IMR-90 (cell line): Measurements from ENCODE around the gene GPRC5C. TPM values are rescaled to one million over a fixed set of nuclear protein-coding genes. Genes with fewer than 3 reads are reported as not detected.

ENCODE experiments used
- ATAC-seq: fragments of 200-7000 bp; cut with Tn5 transposase; 2 replicates; pipeline ENCODE4 v1.9.1; 2020; ENCODE audit warnings: low read depth, mild to moderate bottlenecking, moderate library complexity
- BruUV-seq: library from RNA; stranded (reverse); fragments of 400-500 nt; replicated peaks from 2 replicates; lab custom pipeline; 2021; lab: Mats Ljungman, UMichigan
- CTCF ChIA-PET: fragments of 300-600 bp; formaldehyde crosslinking; extraction: SDS; loops from one replicate; lab custom pipeline; 2021; ENCODE audit warnings: antibody characterized with exemption; lab: Yijun Ruan, JAX
- POLR2A ChIA-PET: fragments of 300-600 bp; sonication (Branson Sonifier 250); formaldehyde crosslinking; loops from one replicate; lab custom pipeline; 2022; ENCODE audit warnings: antibody characterized with exemption; ENCODE audit not compliant: unreplicated experiment; lab: Charles Lee
- DNase-seq: peaks from one replicate; pipeline ENCODE4 v3.0.0; 2013
- H2AFZ ChIP-seq: replicated peaks from 2 replicates; pipeline ENCODE3; 2013; ENCODE audit warnings: low read length, mild to moderate bottlenecking; ENCODE audit not compliant: poor library complexity
- H2AK5ac ChIP-seq: 2 replicates; pipeline ENCODE4 v1.6.1; 2013; ENCODE audit warnings: low read depth, low read length, inconsistent platforms
- H2AK9ac ChIP-seq: replicated peaks from 2 replicates; pipeline ENCODE3; 2013; ENCODE audit warnings: mild to moderate bottlenecking, low read depth, low read length, moderate library complexity; ENCODE audit not compliant: poor library complexity
- H2BK120ac ChIP-seq: 2 replicates; pipeline ENCODE4 v1.6.1; 2013; ENCODE audit warnings: low read depth, low read length, inconsistent platforms
- H2BK15ac ChIP-seq: 3 replicates; pipeline ENCODE4 v1.6.1; 2013; ENCODE audit warnings: low read depth, low read length, inconsistent platforms
- H2BK20ac ChIP-seq: 2 replicates; pipeline ENCODE4 v1.6.1; 2013; ENCODE audit warnings: low read depth, mild to moderate bottlenecking, inconsistent platforms, low read length, moderate library complexity
- H2BK5ac ChIP-seq: 2 replicates; pipeline ENCODE4 v1.6.1; 2013; ENCODE audit warnings: mild to moderate bottlenecking, low read depth, low read length, inconsistent platforms; ENCODE audit not compliant: poor library complexity, severe bottlenecking
- H3K14ac ChIP-seq: replicated peaks from 2 replicates; pipeline ENCODE4 v1.6.1; 2013; ENCODE audit warnings: low read depth, low read length, inconsistent platforms
- H3K18ac ChIP-seq: 2 replicates; pipeline ENCODE4 v1.6.1; 2013; ENCODE audit warnings: low read depth, low read length, control low read depth
- H3K23ac ChIP-seq: 2 replicates; pipeline ENCODE4 v1.6.1; 2013; ENCODE audit warnings: low read depth, low read length, inconsistent platforms
- H3K27ac ChIP-seq: 2 replicates; pipeline ENCODE4 v1.5.1; 2013; ENCODE audit warnings: mild to moderate bottlenecking, control low read depth, low read length; ENCODE audit not compliant: insufficient read depth
- H3K27me3 ChIP-seq: 2 replicates; pipeline ENCODE4 v1.6.1; 2013; ENCODE audit warnings: low read length; ENCODE audit not compliant: control insufficient read depth, insufficient read depth
- H3K36me3 ChIP-seq: 2 replicates; pipeline ENCODE4 v1.6.1; 2013; ENCODE audit warnings: low read length, mixed read lengths; ENCODE audit not compliant: control insufficient read depth, insufficient read depth
- H3K4ac ChIP-seq: 2 replicates; pipeline ENCODE4 v1.6.1; 2013; ENCODE audit warnings: low read depth, low read length, inconsistent platforms
- H3K4me1 ChIP-seq: 2 replicates; pipeline ENCODE4 v1.6.1; 2013; ENCODE audit warnings: low read length, mixed read lengths; ENCODE audit not compliant: control insufficient read depth, insufficient read depth
- H3K4me2 ChIP-seq: 2 replicates; pipeline ENCODE4 v1.6.1; 2013; ENCODE audit warnings: low read depth, mild to moderate bottlenecking, control low read depth, low read length, moderate library complexity
- H3K4me3 ChIP-seq: 2 replicates; pipeline ENCODE4 v1.5.1; 2013; ENCODE audit warnings: low read depth, mild to moderate bottlenecking, control low read depth, low read length, moderate library complexity; ENCODE audit not compliant: insufficient read depth
- H3K56ac ChIP-seq: 2 replicates; pipeline ENCODE4 v1.6.1; 2013; ENCODE audit warnings: low read length, inconsistent platforms; ENCODE audit not compliant: insufficient read depth; ENCODE audit errors: extremely low read depth
- H3K79me1 ChIP-seq, 2 experiments: 2 replicates each; pipeline ENCODE4 v1.6.1; 2013; ENCODE audit warnings: low read length in 2 of 2, inconsistent platforms in 1 of 2, low read depth in 1 of 2
- H3K9ac ChIP-seq: 2 replicates; pipeline ENCODE4 v1.6.1; 2013; ENCODE audit warnings: low read depth, low read length, control low read depth
- H3K9me1 ChIP-seq: 2 replicates; pipeline ENCODE4 v1.6.1; 2013; ENCODE audit warnings: low read length, inconsistent platforms; ENCODE audit not compliant: insufficient read depth
- H3K9me3 ChIP-seq: 2 replicates; pipeline ENCODE4 v1.6.1; 2013; ENCODE audit warnings: low read length; ENCODE audit not compliant: control insufficient read depth, insufficient read depth
- H4K20me1 ChIP-seq: 2 replicates; pipeline ENCODE4 v1.6.1; 2013; ENCODE audit warnings: low read length, inconsistent platforms; ENCODE audit not compliant: insufficient read depth
- H4K5ac ChIP-seq: 2 replicates; pipeline ENCODE4 v1.6.1; 2013; ENCODE audit warnings: mild to moderate bottlenecking, low read depth, low read length, control low read depth
- H4K8ac ChIP-seq, 2 experiments: 2 replicates each; pipeline ENCODE4 v1.6.1; 2013; ENCODE audit warnings: low read depth in 2 of 2, low read length in 2 of 2, control low read depth in 1 of 2, inconsistent platforms in 1 of 2
- H4K91ac ChIP-seq: 2 replicates; pipeline ENCODE4 v1.6.1; 2013; ENCODE audit warnings: low read depth, low read length, inconsistent platforms; ENCODE audit not compliant: insufficient read depth
- BHLHE40 ChIP-seq: fragments of 150-350 bp; IDR thresholded peaks from 2 replicates; pipeline ENCODE4 v1.6.1; 2016; ENCODE audit warnings: mild to moderate bottlenecking, low read depth, low read length
- CEBPB ChIP-seq: IDR thresholded peaks from 2 replicates; pipeline ENCODE4 v1.6.1; 2012; ENCODE audit warnings: low read depth, low read length, improper control_type of control experiment
- CHD1 ChIP-seq: IDR thresholded peaks from 2 replicates; pipeline ENCODE4 v1.6.1; 2012; ENCODE audit warnings: low read depth, low read length, improper control_type of control experiment
- CTCF ChIP-seq: conservative IDR thresholded peaks from 2 replicates; pipeline ENCODE4 v1.5.1; 2012; ENCODE audit warnings: mild to moderate bottlenecking, low read depth, low read length, improper control_type of control experiment
- ELK1 ChIP-seq: fragments of 150-350 bp; IDR thresholded peaks from 2 replicates; pipeline ENCODE4 v1.6.1; 2016; ENCODE audit warnings: low read depth, mild to moderate bottlenecking, low read length, moderate library complexity, borderline replicate concordance
- FOS ChIP-seq: fragments of 150-350 bp; IDR thresholded peaks from 2 replicates; pipeline ENCODE4 v1.6.1; 2016; ENCODE audit warnings: low read depth, low read length
- MAFK ChIP-seq: IDR thresholded peaks from 2 replicates; pipeline ENCODE4 v1.6.1; 2012; ENCODE audit warnings: low read depth, low read length, improper control_type of control experiment
- MAZ ChIP-seq: IDR thresholded peaks from 2 replicates; pipeline ENCODE4 v1.6.1; 2012; ENCODE audit warnings: low read depth, mild to moderate bottlenecking, low read length, improper control_type of control experiment, moderate library complexity, borderline replicate concordance
- MXI1 ChIP-seq: IDR thresholded peaks from 2 replicates; pipeline ENCODE4 v1.6.1; 2012; ENCODE audit warnings: low read depth, mild to moderate bottlenecking, low read length, moderate library complexity, borderline replicate concordance
- NFE2L2 ChIP-seq: fragments of 150-350 bp; IDR thresholded peaks from 2 replicates; pipeline ENCODE4 v1.6.1; 2016; ENCODE audit warnings: low read depth, mild to moderate bottlenecking, low read length
- POLR2A ChIP-seq: IDR thresholded peaks from 2 replicates; pipeline ENCODE4 v1.6.1; 2012; ENCODE audit warnings: mild to moderate bottlenecking, low read depth, low read length
- RAD21 ChIP-seq: IDR thresholded peaks from 2 replicates; pipeline ENCODE4 v1.6.1; 2012; ENCODE audit warnings: low read length, improper control_type of control experiment
- RCOR1 ChIP-seq: IDR thresholded peaks from 2 replicates; pipeline ENCODE4 v1.6.1; 2012; ENCODE audit warnings: mild to moderate bottlenecking, low read length, improper control_type of control experiment; ENCODE audit not compliant: insufficient replicate concordance
- RFX5 ChIP-seq: IDR thresholded peaks from 2 replicates; pipeline ENCODE4 v1.8.0; 2012; ENCODE audit warnings: low read depth, mild to moderate bottlenecking, low read length, moderate library complexity
- SMC3 ChIP-seq: fragments of 150-350 bp; IDR thresholded peaks from 2 replicates; pipeline ENCODE4 v1.6.1; 2016; ENCODE audit warnings: low read depth, mild to moderate bottlenecking, antibody characterized with exemption, low read length, moderate library complexity
- USF2 ChIP-seq: fragments of 150-350 bp; IDR thresholded peaks from 2 replicates; pipeline ENCODE4 v1.6.1; 2017; ENCODE audit warnings: mild to moderate bottlenecking, antibody characterized with exemption, low read length, low read depth
- WGBS, 2 experiments: methylation state at CpG; one replicate each; pipeline versions ENCODE4 v1.1.5 to v1.1.7; 2013; ENCODE audit warnings: missing lambda C conversion rate in 2 of 2; ENCODE audit not compliant: insufficient read length in 1 of 2; ENCODE audit errors: extremely low coverage in 2 of 2; 5-methylcytosine and 5-hydroxymethylcytosine counted together
- dilution Hi-C: fragments of 300-500 bp; cut with HindIII; formaldehyde crosslinking; loops from one replicate; pipeline ENCODE4 v1.14.3; 2018; ENCODE audit warnings: low sequenced_read_pairs; ENCODE audit not compliant: unreplicated experiment
- in situ Hi-C: fragments of 300-500 bp; cut with MboI; formaldehyde crosslinking; loops from 3 replicates; pipeline ENCODE4 v1.14.3; 2019; ENCODE audit warnings: low sequenced_read_pairs, inconsistent platforms, mixed read lengths
- intact Hi-C: fragments of 100-400 bp; cut with micrococcal nuclease; formaldehyde crosslinking; loops from 2 replicates; pipeline ENCODE4 v1.10.0; 2022
- polyA plus RNA-seq, 3 experiments: library from polyadenylated mRNA; depleted of rRNA; stranded (reverse); fragments of >200 nt; gene quantifications; 2 replicates each; pipeline ENCODE4 v1.2.3, GENCODE V29; 2012; ENCODE audit warnings: low replicate concordance in 1 of 3
- total RNA-seq: library from RNA; depleted of rRNA; stranded (reverse); fragments of >200 nt; gene quantifications from 2 replicates; pipeline ENCODE4 v1.2.3, GENCODE V29; 2012

Gene GPRC5C
- total and polyA plus RNA-seq, 2 of the 4 experiments (the other 2 are of a cell fraction), result not detected

GRCh38 chr17:74461611-74462010, 29.7 kb downstream of the GPRC5C start:
- no peaks in the 10 kb centered on the region for H3K36me3 ChIP-seq
- H4K20me1 ChIP-seq, result no peaks in the 10 kb centered on the region
- no peak overlapping the region for H4K8ac ChIP-seq
- TF ChIP-seq RAD21 (no peak), MXI1 (no peak), NFE2L2 (no peak), CHD1 (no peak), MAFK (no peak), USF2 (no peak), BHLHE40 (no peak), RFX5 (no peak), ELK1 (no peak), RCOR1 (no peak), CEBPB (no peak), FOS (no peak), MAZ (no peak), SMC3 (no peak), CTCF (no peak), POLR2A (no peak)
- no peak overlapping the region for H2BK20ac ChIP-seq
- no TSS peak for BruUV-seq
- H3K27me3 ChIP-seq, result no peaks in the 10 kb centered on the region
- intact Hi-C loops (no loop called here), in situ Hi-C loops (no loop called here), dilution Hi-C loops (no loop called here)
- ATAC-seq, result no peak
- H3K9ac ChIP-seq, result no peak overlapping the region
- ChIA-PET CTCF (no interaction called here), POLR2A (no interaction called here)
- no peak overlapping the region for H4K5ac ChIP-seq
- H2BK15ac ChIP-seq, result no peak overlapping the region
- no peak overlapping the region for H3K18ac ChIP-seq
- 83% methylated on average over 1 of the region's 10 CpGs; no CpG with 5 or more reads in 1 of the 2 experiments for WGBS, 2 experiments
- H3K56ac ChIP-seq, result no peak overlapping the region
- H2AFZ ChIP-seq, result no peak overlapping the region
- no peaks in the 10 kb centered on the region for H3K9me1 ChIP-seq
- no peak overlapping the region for H3K4ac ChIP-seq
- H3K79me1 ChIP-seq, result no peaks in the 10 kb centered on the region
- no peak overlapping the region for H2AK5ac ChIP-seq
- H3K23ac ChIP-seq, result no peak overlapping the region
- no peak overlapping the region for H4K91ac ChIP-seq
- no peaks in the 10 kb centered on the region for H3K4me1 ChIP-seq
- no peak overlapping the region for H3K14ac ChIP-seq
- no peak overlapping the region for H3K27ac ChIP-seq
- no peak overlapping the region for H2BK120ac ChIP-seq
- DNase-seq, result no peak
- H2AK9ac ChIP-seq, result no peak overlapping the region
- no peak overlapping the region for H2BK5ac ChIP-seq
- H3K4me2 ChIP-seq, result no peak overlapping the region
- no peak overlapping the region for H3K4me3 ChIP-seq
- no peaks in the 10 kb centered on the region for H3K9me3 ChIP-seq
